ENCODE results near the gene DYSF. TPM values are rescaled to one million over a fixed set of nuclear protein-coding genes. Genes with fewer than 3 reads are reported as not detected.

DYSF gene
- total and polyA plus RNA-seq, 5 experiments from 2014 or later, result 3.0 to 3.5 (median 3.2) TPM

GRCh38 chr2:71702971-71703898 lies 249.9 kb downstream of the DYSF start:
- POLR2A ChIA-PET, result no interaction called here
- DNase-seq (no peak), ATAC-seq (no peak)
- Mint-ChIP-seq H3K36me3 (no peaks in the 10 kb centered on the region), H3K27ac (no peak overlapping the region), H3K4me1 (no peaks in the 10 kb centered on the region), H3K9me3 (no peaks in the 10 kb centered on the region), H3K4me3 (no peak overlapping the region), H3K27me3 (peaks cover 0 to 24% (median 10%) of the 10 kb centered on the region in 5 donors)

- ATAC-seq, result no peak
- Mint-ChIP-seq H3K4me1 (no peaks in the 10 kb centered on the region), H3K36me3 (no peaks in the 10 kb centered on the region), H3K4me3 (no peak overlapping the region), H3K27me3 (peaks cover 0 to 24% (median 8%) of the 10 kb centered on the region in 5 donors), H3K9me3 (no peaks in the 10 kb centered on the region), H3K27ac (no peak overlapping the region)
- POLR2A ChIA-PET, result no interaction called here
- no peak for DNase-seq
These were observed 250.8 kb downstream of the DYSF start for GRCh38 chr2:71704131-71704561.

DNA sequence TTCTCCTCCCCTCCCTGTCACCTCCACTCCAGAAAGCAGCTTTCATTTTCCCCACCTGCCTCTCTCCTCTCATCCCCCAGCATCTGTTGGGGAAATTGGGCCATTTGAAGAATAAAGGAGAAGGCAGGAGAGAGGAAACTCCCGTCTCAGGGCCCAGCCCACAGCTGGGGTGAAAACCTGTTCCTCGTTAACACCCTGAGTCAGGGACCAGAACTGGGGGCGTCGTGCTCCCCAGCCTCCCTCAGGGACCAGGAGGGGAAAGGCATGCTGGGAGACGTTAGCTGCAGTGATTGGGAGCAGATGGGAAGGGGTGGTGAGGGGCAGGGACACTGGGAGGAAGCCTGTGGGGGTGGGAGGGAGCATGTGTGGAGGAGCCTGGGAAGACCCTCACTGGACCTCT lies 251.3 kb downstream of the DYSF start:
- H3K27me3 Mint-ChIP-seq, result peaks cover 0 to 24% (median 8%) of the 10 kb centered on the region in 5 donors
- no peak overlapping the region for H3K4me3 Mint-ChIP-seq
- H3K27ac Mint-ChIP-seq, result no peak overlapping the region
- POLR2A ChIA-PET, result no interaction called here
- H3K4me1 Mint-ChIP-seq, result no peaks in the 10 kb centered on the region
- DNase-seq, result no peak
- no peaks in the 10 kb centered on the region for H3K36me3 Mint-ChIP-seq
- no peaks in the 10 kb centered on the region for H3K9me3 Mint-ChIP-seq
- no peak for ATAC-seq

- Mint-ChIP-seq H3K27me3 (peaks cover 0 to 24% (median 8%) of the 10 kb centered on the region in 5 donors), H3K27ac (no peak overlapping the region), H3K9me3 (no peaks in the 10 kb centered on the region), H3K4me3 (no peak overlapping the region), H3K36me3 (no peaks in the 10 kb centered on the region), H3K4me1 (no peaks in the 10 kb centered on the region)
- POLR2A ChIA-PET, result no interaction called here
- ATAC-seq, result no peak
- DNase-seq, result no peak
These were observed 252.0 kb downstream of the DYSF start for GRCh38 chr2:71705171-71705960.

DNA sequence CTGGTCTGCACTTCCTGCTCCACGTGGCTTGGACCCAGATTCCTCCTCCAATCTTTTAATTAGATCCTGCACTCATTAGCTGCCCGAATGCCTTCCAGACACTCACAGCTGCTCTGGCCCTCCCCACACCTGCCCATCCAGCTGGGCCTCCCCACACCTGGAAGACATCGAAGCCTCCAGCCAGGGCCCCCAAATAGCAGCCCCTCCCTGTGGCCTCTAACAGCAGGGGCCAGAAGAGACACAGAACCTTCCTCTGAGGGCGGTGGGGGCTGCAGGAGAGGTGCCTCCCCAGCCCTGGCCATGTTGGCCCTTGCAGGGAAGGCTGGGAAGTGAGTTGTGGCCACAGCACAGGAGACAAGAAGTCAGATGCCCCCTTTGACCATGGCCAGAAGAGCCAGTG lies 252.8 kb downstream of the DYSF start:
- POLR2A ChIA-PET, result no interaction called here
- ATAC-seq (no peak), DNase-seq (no peak)
- Mint-ChIP-seq H3K27me3 (peaks cover 0 to 30% (median 8%) of the 10 kb centered on the region in 5 donors), H3K4me1 (no peaks in the 10 kb centered on the region), H3K27ac (no peak overlapping the region), H3K4me3 (peak overlapping the region in 1 of 10 donors; percentile 15), H3K36me3 (no peaks in the 10 kb centered on the region), H3K9me3 (no peaks in the 10 kb centered on the region)

GRCh38 chr2:71706836-71707235 lies 253.5 kb downstream of the DYSF start:
- DNase-seq, result no peak
- Mint-ChIP-seq H3K27me3 (peaks cover 0 to 32% (median 11%) of the 10 kb centered on the region in 5 donors), H3K4me1 (no peaks in the 10 kb centered on the region), H3K4me3 (no peak overlapping the region), H3K36me3 (no peaks in the 10 kb centered on the region), H3K27ac (no peak overlapping the region), H3K9me3 (no peaks in the 10 kb centered on the region)
- ATAC-seq, result no peak
- POLR2A ChIA-PET, result no interaction called here

DNA sequence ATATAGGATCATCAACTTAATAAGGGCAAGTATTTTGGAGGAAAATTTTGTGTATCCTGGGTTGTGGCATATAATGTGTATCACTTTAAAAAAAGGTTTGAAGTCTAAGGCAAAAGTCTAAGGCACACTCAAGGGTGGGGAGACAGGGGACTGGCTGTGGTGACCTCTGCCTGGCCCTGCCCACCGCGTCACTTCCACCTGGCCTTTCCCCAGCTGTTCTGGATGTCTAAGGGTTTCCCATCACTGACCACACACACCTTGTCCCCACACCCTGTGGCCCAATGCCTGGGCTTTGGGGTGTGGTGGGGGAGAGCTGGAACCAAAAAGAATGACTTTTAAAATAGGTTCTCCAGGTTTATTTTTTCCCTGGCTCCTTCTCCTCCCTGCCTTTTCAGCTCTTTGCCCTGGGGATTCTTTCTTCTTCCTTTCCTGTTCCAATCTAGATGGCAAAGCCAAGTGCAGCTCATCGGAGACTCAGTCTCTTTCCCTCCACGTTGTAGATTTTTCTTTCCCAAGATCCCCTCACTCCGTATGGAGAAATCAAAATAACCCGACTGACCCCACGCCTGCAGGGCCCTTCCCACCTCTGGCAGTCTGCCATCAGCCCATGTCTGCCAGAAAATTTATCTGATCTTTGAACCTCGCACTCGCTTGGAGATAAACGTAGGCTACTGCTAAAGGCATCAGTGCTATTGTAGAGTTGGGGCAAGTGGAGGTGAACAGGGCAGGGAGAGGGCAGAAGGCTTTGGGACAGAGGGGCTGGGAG lies 257.2 kb downstream of the DYSF start:
- H3K27me3 Mint-ChIP-seq, result peaks cover 0 to 21% (median 13%) of the 10 kb centered on the region in 5 donors
- H3K36me3 Mint-ChIP-seq, result no peaks in the 10 kb centered on the region
- DNase-seq, result no peak
- POLR2A ChIA-PET, result no interaction called here
- no peak for ATAC-seq
- H3K4me3 Mint-ChIP-seq, result no peak overlapping the region
- no peak overlapping the region for H3K27ac Mint-ChIP-seq
- no peaks in the 10 kb centered on the region for H3K9me3 Mint-ChIP-seq
- no peaks in the 10 kb centered on the region for H3K4me1 Mint-ChIP-seq

DNA sequence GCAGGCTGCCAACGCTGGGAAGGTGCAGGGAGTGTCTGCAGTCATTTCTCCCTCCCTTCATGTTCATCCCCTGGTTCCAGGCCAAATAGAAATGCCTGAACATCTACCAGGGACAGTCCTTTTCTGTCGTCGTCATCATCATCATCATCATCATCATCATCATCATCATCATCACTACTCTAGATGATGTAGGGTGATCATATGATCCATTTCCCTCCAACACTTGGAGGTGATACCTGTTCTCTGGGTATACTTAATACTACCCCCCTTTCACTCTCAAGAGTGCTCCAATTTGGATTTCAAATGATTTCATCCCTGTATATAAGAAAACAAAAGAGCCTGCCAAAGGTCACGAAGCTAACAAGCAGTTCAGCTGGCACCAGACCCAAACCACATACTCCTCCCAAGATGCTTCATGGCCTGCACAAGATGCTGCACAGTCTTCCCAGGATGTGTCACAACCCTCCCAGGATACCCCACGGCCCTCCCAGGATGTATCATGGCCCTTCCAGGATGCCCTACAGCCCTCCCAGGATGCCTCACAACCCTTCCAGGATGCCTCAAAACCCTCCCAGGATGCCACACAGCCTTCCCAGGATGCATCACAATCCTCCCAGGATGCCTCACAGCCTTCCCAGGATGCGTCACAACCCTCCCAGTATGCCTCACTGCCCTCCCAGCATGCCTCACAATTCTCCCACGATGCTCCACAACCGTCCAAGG lies 257.9 kb downstream of the DYSF start:
- POLR2A ChIA-PET, result no interaction called here
- no peaks in the 10 kb centered on the region for H3K4me1 Mint-ChIP-seq
- peaks cover 0 to 21% (median 13%) of the 10 kb centered on the region in 5 donors for H3K27me3 Mint-ChIP-seq
- no peak overlapping the region for H3K27ac Mint-ChIP-seq
- no peaks in the 10 kb centered on the region for H3K9me3 Mint-ChIP-seq
- ATAC-seq (no peak), DNase-seq (no peak)
- H3K36me3 Mint-ChIP-seq, result no peaks in the 10 kb centered on the region
- H3K4me3 Mint-ChIP-seq, result no peak overlapping the region

DNA sequence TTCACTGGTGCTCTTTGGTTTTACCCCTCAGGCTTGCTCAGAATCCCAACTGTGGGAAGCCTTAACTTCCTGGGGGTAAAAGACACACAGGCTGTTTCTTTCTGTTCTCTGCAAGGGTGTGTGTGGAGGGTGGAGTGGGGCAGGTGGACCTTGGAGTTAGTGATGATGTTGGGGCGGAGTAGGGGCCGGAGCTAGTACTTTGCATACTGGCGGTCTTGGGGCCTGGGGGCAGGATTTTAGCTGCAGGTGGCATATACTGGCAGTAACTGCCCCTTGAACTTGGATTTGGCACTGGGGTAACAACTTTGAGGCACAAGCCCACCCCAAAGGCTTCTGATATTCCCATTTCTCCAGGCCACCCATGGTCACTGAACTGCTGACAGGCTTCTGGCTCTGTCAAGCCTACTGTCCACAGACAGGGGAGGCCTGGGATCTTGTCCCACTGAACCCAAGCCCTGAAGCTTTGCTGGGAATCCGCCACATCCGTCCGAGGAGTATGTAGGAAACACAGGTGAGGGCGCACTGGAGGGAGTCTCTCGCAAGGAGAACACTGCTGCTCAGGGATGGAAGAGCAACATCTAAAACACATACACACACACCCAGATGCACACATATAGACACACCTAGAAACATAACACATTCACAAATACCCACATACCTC lies 258.9 kb downstream of the DYSF start:
- no peaks in the 10 kb centered on the region for H3K36me3 Mint-ChIP-seq
- POLR2A ChIA-PET, result no interaction called here
- ATAC-seq (no peak), DNase-seq (no peak)
- peaks cover 0 to 25% (median 13%) of the 10 kb centered on the region in 5 donors for H3K27me3 Mint-ChIP-seq
- no peaks in the 10 kb centered on the region for H3K9me3 Mint-ChIP-seq
- no peak overlapping the region for H3K4me3 Mint-ChIP-seq
- no peak overlapping the region for H3K27ac Mint-ChIP-seq
- no peaks in the 10 kb centered on the region for H3K4me1 Mint-ChIP-seq

DNA sequence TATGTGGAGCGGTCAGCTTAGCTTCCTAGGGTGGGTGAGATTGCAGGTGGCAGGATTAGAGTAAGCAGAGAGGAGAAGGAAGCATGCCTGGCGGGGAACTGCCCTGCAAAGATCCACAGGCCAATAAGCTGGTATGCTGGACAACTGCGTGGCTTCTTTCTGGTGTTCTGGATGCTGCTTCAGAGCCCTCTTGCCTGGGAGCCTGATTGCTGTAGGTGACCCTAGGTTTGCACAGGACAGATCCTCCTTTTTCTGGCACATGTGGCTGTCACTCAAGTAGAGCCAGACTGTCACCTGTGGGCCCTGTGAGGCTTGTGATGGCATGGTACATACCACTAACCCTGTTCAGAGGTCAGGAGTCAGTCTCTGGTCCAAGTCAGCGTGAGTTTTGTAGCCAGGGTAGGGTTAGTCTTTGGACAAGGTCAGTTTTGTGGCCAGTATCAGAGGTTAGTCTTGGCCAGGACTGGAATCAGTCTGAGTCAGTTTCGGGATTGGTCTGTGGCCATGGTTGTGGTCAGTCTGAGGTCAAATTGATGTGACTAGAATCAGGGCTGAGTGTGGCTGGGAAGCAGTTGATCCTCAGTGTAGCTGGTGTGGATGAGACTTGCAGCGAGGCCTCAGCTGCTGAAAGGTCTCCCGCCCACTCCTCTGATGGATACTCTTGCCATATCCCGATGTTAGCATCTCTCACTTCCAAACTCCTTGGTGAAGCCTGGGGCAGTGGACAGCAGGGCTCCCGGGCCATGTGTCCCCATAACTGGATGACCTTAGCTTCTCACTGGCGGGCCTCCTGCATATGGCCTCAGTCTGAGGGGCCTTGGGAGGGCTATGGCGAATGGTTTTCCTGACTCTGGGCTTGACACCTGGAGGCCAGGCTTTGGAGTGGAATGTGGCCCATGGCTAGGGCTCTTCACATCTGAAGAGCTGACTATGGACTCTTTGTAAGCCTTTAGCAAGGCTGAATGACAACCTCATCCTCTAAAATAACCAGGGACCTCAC lies 260.5 kb downstream of the DYSF start:
- H3K27ac Mint-ChIP-seq, result no peak overlapping the region
- H3K36me3 Mint-ChIP-seq, result no peaks in the 10 kb centered on the region
- H3K27me3 Mint-ChIP-seq, result peaks cover 2 to 27% (median 11%) of the 10 kb centered on the region in 5 donors
- POLR2A ChIA-PET, result no interaction called here
- ATAC-seq (no peak), DNase-seq (no peak)
- H3K9me3 Mint-ChIP-seq, result no peaks in the 10 kb centered on the region
- H3K4me3 Mint-ChIP-seq, result no peak overlapping the region
- no peaks in the 10 kb centered on the region for H3K4me1 Mint-ChIP-seq

GRCh38 chr2:71714601-71715240 lies 261.4 kb downstream of the DYSF start:
- POLR2A ChIA-PET, result no interaction called here
- ATAC-seq (no peak), DNase-seq (no peak)
- H3K27me3 Mint-ChIP-seq, result peaks cover 2 to 31% (median 11%) of the 10 kb centered on the region in 5 donors
- no peaks in the 10 kb centered on the region for H3K9me3 Mint-ChIP-seq
- H3K4me1 Mint-ChIP-seq, result no peaks in the 10 kb centered on the region
- H3K4me3 Mint-ChIP-seq, result no peak overlapping the region
- H3K27ac Mint-ChIP-seq, result no peak overlapping the region
- no peaks in the 10 kb centered on the region for H3K36me3 Mint-ChIP-seq
